Coronary artery (tissue), 2 donors: Measurements from ENCODE around the gene EXO1.
A peak's percentile ranks its signal among the peaks of the same experiment; 100 is the strongest.

Experiments
- DNase-seq: peaks from one replicate; pipeline ENCODE4 v3.0.0-alpha.2; 2017; ENCODE audit warnings: low spot score
- H3K27ac ChIP-seq, 2 donors: fragments of 200-600 bp; sonication (generic); one replicate each; pipeline ENCODE4 v1.5.1; 2016 to 2019
- H3K4me3 ChIP-seq: fragments of 200-600 bp; sonication (generic); 2 replicates; pipeline ENCODE4 v1.5.1; 2016; ENCODE audit warnings: mild to moderate bottlenecking, moderate library complexity
- TF ChIP-seq, protein P1 (sequence below): fragments of 200-600 bp; sonication (generic); IDR thresholded peaks from one replicate; pipeline ENCODE4 v1.5.1; 2019; ENCODE audit warnings: antibody characterized with exemption

The EXO1 gene

DNA sequence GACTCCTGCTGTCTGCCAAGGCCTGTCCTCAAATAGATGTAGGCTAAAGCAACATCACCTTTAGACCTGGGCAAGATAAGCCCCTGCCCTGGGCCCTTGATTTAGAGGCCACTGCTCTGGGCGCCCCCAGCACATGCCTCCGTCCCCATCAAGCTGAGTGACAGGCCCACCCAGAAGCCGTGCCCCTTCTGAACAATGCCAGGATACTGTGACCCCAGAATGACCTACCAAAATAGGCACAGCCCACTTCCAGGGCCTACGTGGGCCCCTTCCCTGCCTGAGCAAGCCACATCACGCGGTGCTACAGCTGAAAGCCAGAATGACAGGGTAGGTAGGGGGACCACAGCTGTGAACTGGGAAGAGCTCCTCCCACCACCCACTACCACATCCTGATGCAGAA lies 84.8 kb downstream of the EXO1 start:
- H3K27ac ChIP-seq, result no peak overlapping the region
- TF ChIP-seq, protein P1, sequence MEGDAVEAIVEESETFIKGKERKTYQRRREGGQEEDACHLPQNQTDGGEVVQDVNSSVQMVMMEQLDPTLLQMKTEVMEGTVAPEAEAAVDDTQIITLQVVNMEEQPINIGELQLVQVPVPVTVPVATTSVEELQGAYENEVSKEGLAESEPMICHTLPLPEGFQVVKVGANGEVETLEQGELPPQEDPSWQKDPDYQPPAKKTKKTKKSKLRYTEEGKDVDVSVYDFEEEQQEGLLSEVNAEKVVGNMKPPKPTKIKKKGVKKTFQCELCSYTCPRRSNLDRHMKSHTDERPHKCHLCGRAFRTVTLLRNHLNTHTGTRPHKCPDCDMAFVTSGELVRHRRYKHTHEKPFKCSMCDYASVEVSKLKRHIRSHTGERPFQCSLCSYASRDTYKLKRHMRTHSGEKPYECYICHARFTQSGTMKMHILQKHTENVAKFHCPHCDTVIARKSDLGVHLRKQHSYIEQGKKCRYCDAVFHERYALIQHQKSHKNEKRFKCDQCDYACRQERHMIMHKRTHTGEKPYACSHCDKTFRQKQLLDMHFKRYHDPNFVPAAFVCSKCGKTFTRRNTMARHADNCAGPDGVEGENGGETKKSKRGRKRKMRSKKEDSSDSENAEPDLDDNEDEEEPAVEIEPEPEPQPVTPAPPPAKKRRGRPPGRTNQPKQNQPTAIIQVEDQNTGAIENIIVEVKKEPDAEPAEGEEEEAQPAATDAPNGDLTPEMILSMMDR, result no peak
- DNase-seq, result peak; percentile 49
- H3K4me3 ChIP-seq, result no peak overlapping the region

DNA sequence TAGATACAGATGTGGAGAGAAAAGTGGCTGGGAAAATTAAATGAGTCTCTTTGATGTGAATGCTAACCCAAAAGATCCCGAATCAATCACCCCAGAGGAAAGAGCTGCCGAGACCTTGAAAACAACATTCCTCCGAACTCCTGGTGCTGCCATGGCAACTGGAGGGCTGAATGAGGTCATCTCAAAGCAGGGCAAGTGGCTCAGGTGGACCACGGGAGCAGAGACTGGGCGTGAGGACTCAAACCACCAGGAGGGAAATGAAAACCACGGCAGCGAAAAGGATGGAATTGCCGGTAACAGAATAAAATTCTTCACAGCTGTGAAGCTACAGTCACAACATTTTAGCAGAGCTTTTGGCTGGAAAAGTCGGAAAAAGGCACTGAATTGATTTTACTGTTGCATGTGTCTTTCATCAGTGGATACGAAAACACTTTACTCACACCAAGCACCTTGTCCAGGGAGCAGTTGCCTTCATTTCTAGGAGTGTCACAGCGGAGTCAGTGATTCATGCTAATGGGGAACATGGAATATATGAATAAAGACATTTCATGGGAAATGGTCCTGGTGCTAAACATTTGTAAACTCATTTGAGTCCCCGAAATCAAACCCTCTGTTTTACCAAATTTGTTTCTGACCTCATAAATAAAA lies 86.3 kb downstream of the EXO1 start:
- TF ChIP-seq, protein P1, result no peak
- peak; percentile 46 for DNase-seq
- Histone ChIP-seq H3K27ac (no peak overlapping the region), H3K4me3 (no peak overlapping the region)

DNA sequence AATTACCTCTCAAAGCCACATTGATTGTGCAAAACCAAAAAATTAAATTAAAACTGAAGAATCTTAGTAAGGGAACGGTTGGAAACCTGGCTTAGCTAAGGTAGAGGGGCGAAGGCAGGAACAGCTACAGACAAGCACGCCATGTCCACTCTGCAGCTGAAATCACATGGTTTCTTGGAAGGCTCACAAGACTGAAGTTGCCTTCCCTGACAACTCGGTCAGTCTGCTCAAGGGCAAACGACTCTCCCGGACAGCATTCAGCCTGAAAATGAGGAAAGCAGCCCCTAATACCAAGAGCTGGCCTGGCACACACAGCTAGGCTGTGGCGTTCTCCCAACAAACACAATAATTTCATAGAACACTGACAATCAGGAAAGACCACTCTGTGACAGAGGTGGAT lies 86.9 kb downstream of the EXO1 start:
- Histone ChIP-seq H3K27ac (no peak overlapping the region), H3K4me3 (no peak overlapping the region)
- TF ChIP-seq, protein P1, result no peak
- DNase-seq, result no peak
